Stimulated activated CD4-positive, alpha-beta T cell treated with anti-CD3 and anti-CD28 coated beads, Interleukin-4, amount 100 ng/mL, for 4 hours (primary cell): ENCODE results near the gene DUSP6.
A peak's percentile ranks its signal among the peaks of the same experiment; 100 is the strongest.

Experiments used
- DNase-seq, 2 experiments: peaks; one replicate each; pipeline ENCODE4 v3.0.0-alpha.2; 2020

DUSP6 gene

GRCh38 chr12:89373763-89374572 lies 21.7 kb upstream of the DUSP6 start:
- no peak for DNase-seq

- no peak for DNase-seq
Observed at GRCh38 chr12:89372584-89373370, 20.5 kb upstream of the DUSP6 start.

GRCh38 chr12:89370850-89371249 lies 18.5 kb upstream of the DUSP6 start:
- no peak for DNase-seq

GRCh38 chr12:89370421-89370831 lies 18.1 kb upstream of the DUSP6 start:
- no peak for DNase-seq

- no peak for DNase-seq
Observed at GRCh38 chr12:89369166-89369565, 16.9 kb upstream of the DUSP6 start.

- no peak for DNase-seq
Observed at GRCh38 chr12:89368391-89368790, 16.1 kb upstream of the DUSP6 start.

GRCh38 chr12:89366676-89367364 lies 14.5 kb upstream of the DUSP6 start:
- no peak for DNase-seq

GRCh38 chr12:89364631-89365030 lies 12.3 kb upstream of the DUSP6 start:
- no peak for DNase-seq

GRCh38 chr12:89364058-89364457 lies 11.8 kb upstream of the DUSP6 start:
- DNase-seq: no peak

GRCh38 chr12:89363582-89363981 lies 11.3 kb upstream of the DUSP6 start:
- no peak for DNase-seq

- DNase-seq: no peak
Observed at GRCh38 chr12:89363084-89363483, 10.8 kb upstream of the DUSP6 start.

- no peak for DNase-seq
Observed at GRCh38 chr12:89359615-89360014, 7.3 kb upstream of the DUSP6 start.

GRCh38 chr12:89358805-89359204 lies 6.5 kb upstream of the DUSP6 start:
- DNase-seq: no peak

- DNase-seq: no peak
Observed at GRCh38 chr12:89357297-89357730, 5.0 kb upstream of the DUSP6 start.

- DNase-seq: no peak
Observed at GRCh38 chr12:89356069-89356665, 3.9 kb upstream of the DUSP6 start.

- no peak for DNase-seq
Observed at GRCh38 chr12:89355243-89356068, 3.2 kb upstream of the DUSP6 start.

- DNase-seq: no peak
Observed at GRCh38 chr12:89354612-89355067, 2.3 kb upstream of the DUSP6 start.

GRCh38 chr12:89353823-89354611 lies 1.7 kb upstream of the DUSP6 start:
- DNase-seq: peak; percentile 64 to 69

GRCh38 chr12:89353188-89353822 lies 1.0 kb upstream of the DUSP6 start:
- DNase-seq: peak; percentile 23 to 44

GRCh38 chr12:89352242-89352491 lies 134 bp downstream of the DUSP6 start:
- no peak for DNase-seq
